Measurements from ENCODE around the gene AP2S1.
"Not testable (repeated sequence)": the region's sequence is repeated elsewhere in the genome, so short reads cannot be mapped to it uniquely, and the experiment has no call there.

AP2S1 gene

DNA sequence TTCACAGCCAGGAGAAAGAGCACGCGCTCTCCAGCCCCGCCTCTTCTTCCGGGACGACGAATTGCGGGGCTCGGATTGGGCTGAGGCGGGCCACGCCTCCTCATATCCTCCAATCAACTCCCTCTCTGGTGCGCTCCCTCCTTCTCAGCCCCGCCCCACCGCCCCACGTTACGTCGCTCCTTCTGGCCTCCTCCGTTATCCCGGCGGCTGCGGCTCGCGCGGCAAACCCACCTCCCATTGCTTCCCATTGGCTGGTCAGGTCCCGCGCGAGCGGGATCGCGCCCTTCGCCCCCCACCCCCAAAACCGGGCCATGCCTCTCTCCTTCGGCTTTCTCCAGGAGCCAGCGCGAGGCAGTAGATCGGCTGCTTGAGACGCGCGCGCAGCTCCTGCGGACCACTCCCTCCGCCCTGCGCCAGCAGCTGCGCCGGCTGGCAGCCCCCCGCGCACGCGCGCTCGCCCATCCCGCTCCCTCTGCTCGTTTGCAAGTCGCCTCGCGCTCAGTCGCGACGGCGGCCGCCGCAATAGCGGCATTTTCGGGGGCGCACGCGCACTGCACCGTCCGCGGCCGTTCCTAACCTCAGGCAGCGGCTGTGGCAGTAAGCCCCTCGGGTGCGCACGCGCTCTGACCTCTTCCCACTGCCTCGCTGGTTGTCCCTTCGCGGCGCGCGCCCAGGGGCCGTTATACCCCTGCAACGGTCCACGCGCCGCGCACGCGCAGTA, 9.6 kb upstream of the AP2S1 start:
- peak; percentile 92 for DNase-seq (ENCODE audit: low read depth)
- H3K4me3 ChIP-seq (ENCODE audit: low read depth, low read length), result peak overlapping the region; percentile 91
- TF ChIP-seq, protein P1, sequence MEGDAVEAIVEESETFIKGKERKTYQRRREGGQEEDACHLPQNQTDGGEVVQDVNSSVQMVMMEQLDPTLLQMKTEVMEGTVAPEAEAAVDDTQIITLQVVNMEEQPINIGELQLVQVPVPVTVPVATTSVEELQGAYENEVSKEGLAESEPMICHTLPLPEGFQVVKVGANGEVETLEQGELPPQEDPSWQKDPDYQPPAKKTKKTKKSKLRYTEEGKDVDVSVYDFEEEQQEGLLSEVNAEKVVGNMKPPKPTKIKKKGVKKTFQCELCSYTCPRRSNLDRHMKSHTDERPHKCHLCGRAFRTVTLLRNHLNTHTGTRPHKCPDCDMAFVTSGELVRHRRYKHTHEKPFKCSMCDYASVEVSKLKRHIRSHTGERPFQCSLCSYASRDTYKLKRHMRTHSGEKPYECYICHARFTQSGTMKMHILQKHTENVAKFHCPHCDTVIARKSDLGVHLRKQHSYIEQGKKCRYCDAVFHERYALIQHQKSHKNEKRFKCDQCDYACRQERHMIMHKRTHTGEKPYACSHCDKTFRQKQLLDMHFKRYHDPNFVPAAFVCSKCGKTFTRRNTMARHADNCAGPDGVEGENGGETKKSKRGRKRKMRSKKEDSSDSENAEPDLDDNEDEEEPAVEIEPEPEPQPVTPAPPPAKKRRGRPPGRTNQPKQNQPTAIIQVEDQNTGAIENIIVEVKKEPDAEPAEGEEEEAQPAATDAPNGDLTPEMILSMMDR (IDR thresholded peaks at IDR 0.05; ENCODE audit: low read depth, low read length, missing control alignments), result no peak

DNA sequence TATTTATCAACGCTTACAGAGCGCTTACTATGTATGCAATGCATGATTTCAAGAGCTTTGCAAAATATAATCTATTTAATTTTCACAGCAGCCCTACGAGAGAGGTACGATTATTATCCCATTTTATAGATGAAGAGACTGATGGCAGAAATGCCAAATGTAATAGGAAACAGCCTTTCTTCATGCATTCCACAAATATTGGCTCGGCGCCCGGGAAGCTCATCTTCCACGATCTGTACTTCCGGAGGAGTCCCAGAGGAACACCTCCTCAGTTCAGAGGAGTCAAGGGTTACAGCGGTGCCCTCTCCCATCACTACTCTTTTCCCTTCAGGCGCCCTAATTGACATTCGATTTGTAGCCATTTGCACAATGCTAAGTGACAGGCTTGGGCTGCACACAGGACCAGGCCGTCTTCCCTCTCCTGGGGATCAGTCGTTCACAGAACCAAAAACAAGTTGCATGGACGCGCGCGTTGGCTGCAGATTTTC, 9.0 kb upstream of the AP2S1 start:
- TF ChIP-seq, protein P1 (IDR thresholded peaks at IDR 0.05; ENCODE audit: low read depth, low read length, missing control alignments), result no peak
- DNase-seq (ENCODE audit: low read depth), result no peak
- H3K4me3 ChIP-seq (ENCODE audit: low read depth, low read length), result peak overlapping the region; percentile 91

DNA sequence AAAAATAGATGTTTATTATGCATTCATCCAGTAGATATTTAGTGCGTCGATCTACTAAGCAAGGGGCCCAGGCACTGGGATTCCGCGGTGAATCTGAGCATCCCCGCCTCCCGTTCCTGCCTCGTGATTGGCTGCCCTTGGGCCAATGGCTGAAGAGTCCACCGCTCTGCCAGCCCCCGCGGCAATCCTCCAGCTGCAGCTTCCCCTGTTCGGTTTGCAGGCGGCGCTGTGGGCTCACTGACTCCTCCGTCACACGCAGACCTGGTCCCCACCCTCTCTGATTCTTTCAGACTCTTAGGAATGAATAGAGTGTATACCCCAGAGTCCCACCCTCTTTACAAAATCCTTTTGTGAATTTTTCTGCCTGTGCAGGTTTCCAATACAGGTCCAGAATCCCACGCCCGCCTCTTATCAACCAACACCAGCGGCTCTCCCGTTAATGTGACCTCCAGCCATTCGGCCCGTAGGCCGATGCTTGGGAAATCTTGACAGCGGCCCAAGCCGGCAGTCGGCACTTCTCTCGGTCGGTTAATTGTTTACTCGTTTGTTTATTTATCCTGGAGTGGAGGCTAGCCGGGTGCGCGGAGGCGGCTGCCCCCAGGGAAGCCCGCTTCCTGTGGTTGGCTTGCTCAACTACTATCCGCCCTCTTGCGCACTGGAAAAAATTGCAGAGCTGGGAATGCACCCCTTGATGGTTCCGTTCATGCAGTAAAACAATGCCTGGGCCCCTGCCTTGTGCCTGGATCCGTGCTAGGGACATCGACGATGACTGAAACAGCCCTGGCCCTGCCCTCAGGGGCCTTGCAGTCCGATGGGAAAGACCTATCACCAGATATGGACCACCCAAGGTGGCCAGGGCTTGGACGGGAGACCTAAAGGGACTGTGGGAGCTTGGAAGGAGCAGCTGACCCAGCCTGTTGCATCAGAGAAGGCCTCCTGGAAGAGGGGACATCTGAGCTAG, 5.7 kb upstream of the AP2S1 start:
- TF ChIP-seq, protein P1 (IDR thresholded peaks at IDR 0.05; ENCODE audit: low read depth, low read length, missing control alignments), result peak; percentile 74
- peak overlapping the region; percentile 41; the same call in 1 of the 2 replicates for H3K4me3 ChIP-seq (ENCODE audit: low read depth, low read length)
- DNase-seq (ENCODE audit: low read depth), result peak; percentile 72

DNA sequence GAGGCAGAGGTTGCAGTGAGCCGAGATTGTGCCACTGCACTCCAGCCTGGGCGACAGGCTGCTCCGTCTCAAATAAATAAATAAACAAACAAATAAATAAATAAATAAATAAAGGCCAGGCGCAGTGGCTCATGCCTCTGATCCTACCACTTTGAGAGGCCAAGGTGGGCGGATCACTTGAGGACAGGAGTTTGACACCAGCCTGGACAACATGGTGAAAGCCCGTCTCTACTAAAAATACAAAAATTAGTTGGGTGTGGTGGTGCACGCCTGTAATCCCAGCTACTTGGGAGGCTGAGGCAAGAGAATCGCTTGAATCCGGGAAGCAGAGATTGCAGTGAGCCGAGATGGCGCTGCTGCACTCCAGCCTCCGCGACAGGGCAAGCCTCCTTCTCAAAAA, 4.1 kb upstream of the AP2S1 start:
- not testable (repeated sequence) for DNase-seq (ENCODE audit: low read depth); H3K4me3 ChIP-seq (ENCODE audit: low read depth, low read length)

DNA sequence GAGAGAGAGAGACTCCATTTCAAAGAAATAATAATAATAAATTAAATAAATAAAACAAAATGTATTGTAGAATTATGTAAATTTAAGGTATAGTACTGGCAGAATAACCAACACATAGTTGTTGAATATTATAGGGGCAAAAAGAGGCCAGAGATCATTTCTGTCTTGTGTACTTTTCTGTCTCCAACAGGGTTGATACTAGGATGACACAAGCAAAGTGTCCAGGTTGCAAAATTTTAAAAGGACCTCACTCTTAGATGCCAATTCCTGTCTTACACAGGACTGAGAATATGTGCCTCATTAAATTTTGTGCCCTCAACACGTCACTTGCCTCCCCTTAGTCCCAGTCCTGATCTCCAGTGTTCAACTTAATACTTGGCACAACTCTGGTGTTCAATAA, 2.2 kb upstream of the AP2S1 start:
- DNase-seq (ENCODE audit: low read depth), result no peak
- no peak overlapping the region for H3K4me3 ChIP-seq (ENCODE audit: low read depth, low read length)
- TF ChIP-seq, protein P1 (IDR thresholded peaks at IDR 0.05; ENCODE audit: low read depth, low read length, missing control alignments), result no peak

DNA sequence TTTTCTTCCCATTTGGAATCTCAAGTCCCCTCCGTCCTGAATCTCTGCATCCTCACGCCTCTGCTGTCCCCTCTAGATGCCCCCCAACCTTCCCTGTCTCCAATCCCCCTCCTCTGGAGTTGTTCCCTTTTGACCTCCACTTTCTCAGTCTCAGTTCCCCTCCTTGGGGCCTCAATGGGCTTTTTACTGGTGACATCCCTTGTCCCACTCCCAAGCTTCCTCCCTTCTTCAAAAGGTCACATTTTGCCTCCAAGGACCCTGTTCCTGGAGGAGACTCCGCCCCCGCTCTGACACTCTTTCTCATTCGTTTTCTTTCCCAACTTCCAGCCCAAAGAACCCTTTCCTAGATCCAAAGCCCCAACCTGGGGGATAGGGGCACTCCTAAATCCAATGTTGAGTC, 1.0 kb downstream of the AP2S1 start:
- TF ChIP-seq, protein P1 (IDR thresholded peaks at IDR 0.05; ENCODE audit: low read depth, low read length, missing control alignments), result no peak
- DNase-seq (ENCODE audit: low read depth), result no peak
- peak overlapping the region; percentile 75 for H3K4me3 ChIP-seq (ENCODE audit: low read depth, low read length)

DNA sequence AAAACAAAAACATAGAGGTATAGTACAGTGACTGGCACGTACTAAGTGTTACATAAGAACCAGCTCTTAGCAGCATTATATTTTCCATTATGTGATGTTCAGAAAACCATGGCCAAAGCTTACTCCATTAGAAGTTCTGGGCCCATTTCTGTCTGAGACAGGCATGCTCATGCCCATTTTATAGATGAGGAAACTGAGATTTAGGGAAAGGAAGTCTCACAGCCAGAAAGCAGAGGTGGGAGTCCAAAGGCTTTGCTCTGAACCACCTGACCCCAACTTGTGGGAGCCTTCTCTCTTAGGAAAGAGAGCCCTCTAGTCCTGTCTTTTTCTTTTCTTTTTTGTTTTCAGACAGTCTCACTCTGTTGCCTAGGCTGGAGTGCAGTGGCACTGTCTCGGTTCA, 2.3 kb downstream of the AP2S1 start:
- H3K4me3 ChIP-seq (ENCODE audit: low read depth, low read length), result no peak overlapping the region
- TF ChIP-seq, protein P1 (IDR thresholded peaks at IDR 0.05; ENCODE audit: low read depth, low read length, missing control alignments), result no peak
- no peak for DNase-seq (ENCODE audit: low read depth)

Data from GM12864 (cell line).